Measurements from ENCODE around the gene TRMT112.

DNA sequence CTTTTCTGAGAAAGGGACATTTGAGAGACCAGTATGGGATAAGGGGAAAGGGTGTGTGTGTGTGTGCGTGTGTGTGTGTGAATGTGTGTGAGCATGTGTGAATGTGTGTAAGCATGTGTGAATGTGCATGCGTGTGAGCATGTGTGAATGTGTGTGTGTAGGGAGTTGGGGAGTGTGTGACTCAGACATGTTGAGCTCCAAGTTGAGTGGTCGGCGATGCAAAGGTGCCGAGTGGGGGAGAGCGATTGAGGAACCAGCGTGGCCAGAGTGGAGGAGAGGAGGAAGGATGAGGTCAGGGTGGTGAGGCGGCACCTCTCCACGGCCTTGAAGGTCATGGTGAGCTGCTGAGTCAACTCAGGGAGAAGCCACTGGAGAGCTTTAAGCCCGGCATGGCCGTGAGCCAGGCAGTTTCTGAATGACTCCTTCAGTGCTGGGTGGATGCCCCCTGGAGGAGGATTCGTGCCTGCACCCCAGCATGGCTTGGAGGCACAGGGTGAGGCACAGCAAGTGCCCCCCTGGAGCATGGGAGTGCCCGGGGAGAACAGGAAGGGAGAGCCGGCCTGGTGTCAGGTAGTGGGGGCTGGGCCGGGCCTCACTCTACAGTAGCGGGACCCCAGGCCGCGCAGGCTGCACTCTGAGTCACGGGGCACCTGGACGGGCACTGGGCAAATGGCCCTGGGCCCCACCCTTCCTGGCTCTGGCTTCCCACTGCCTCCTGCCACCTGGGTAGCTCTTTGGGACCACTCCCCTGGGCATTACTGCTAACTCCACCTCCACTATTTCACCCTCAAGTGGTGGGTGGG is 14.4 kb upstream of the TRMT112 start:
- TF ChIP-seq, protein P1, sequence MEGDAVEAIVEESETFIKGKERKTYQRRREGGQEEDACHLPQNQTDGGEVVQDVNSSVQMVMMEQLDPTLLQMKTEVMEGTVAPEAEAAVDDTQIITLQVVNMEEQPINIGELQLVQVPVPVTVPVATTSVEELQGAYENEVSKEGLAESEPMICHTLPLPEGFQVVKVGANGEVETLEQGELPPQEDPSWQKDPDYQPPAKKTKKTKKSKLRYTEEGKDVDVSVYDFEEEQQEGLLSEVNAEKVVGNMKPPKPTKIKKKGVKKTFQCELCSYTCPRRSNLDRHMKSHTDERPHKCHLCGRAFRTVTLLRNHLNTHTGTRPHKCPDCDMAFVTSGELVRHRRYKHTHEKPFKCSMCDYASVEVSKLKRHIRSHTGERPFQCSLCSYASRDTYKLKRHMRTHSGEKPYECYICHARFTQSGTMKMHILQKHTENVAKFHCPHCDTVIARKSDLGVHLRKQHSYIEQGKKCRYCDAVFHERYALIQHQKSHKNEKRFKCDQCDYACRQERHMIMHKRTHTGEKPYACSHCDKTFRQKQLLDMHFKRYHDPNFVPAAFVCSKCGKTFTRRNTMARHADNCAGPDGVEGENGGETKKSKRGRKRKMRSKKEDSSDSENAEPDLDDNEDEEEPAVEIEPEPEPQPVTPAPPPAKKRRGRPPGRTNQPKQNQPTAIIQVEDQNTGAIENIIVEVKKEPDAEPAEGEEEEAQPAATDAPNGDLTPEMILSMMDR (conservative IDR thresholded peaks at IDR 0.05; ENCODE audit: low read depth, low read length), result peak; percentile 69
- 0 out of 2 replicates have a peak, but pooled peaks have one; percentile 34 for TF ChIP-seq MAZ (IDR thresholded peaks at IDR 0.05; ENCODE audit: borderline replicate concordance, low read depth, low read length)
- TF ChIP-seq MXI1 (IDR thresholded peaks at IDR 0.05; ENCODE audit: borderline replicate concordance, low read depth, low read length), result no peak
- no peak for TF ChIP-seq POLR2A (IDR thresholded peaks at IDR 0.05; ENCODE audit: low read depth, low read length)

Data from IMR-90 (cell line).